ENCODE results near the gene OR1D5.
"Not testable (repeated sequence)": the region's sequence is repeated elsewhere in the genome, so short reads cannot be mapped to it uniquely, and the experiment has no call there.

Gene OR1D5

GRCh38 chr17:3063507-3063906 is at the start of gene OR1D5:
Gene OR1D5 (minus strand): TSS chr17:3063607. CDS start chr17:3063607, 0 bp downstream.
- FAIRE-seq; DNase-seq (ENCODE audit: insufficient read length, low spot score): not testable (repeated sequence)

- no peak for DNase-seq (ENCODE audit: insufficient read length, low spot score)
- no peak for TF ChIP-seq POLR2A (IDR thresholded peaks at IDR 0.05; ENCODE audit: low read depth, low read length)
- FAIRE-seq: no peak
Measured at GRCh38 chr17:3104322-3104721, 40.9 kb upstream of the OR1D5 start, which contains the start of gene OR1D2. Gene OR1D2 (minus strand): TSS chr17:3104422. CDS start chr17:3092996, 11,426 bp downstream.

- not testable (repeated sequence) for DNase-seq (ENCODE audit: insufficient read length, low spot score); FAIRE-seq
Measured at GRCh38 chr17:3073850-3074249, 10.4 kb upstream of the OR1D5 start.

- not testable (repeated sequence) for FAIRE-seq; DNase-seq (ENCODE audit: insufficient read length, low spot score)
Measured at GRCh38 chr17:3065192-3065591, 1.8 kb upstream of the OR1D5 start.

- DNase-seq (ENCODE audit: insufficient read length, low spot score); FAIRE-seq: not testable (repeated sequence)
Measured at GRCh38 chr17:3062824-3063377, 506 bp downstream of the OR1D5 start.

GRCh38 chr17:3054868-3055267 is 8.5 kb downstream of the OR1D5 start:
- not testable (repeated sequence) for FAIRE-seq; DNase-seq (ENCODE audit: insufficient read length, low spot score)

- no peak for TF ChIP-seq POLR2A (IDR thresholded peaks at IDR 0.05; ENCODE audit: low read depth, low read length)
- DNase-seq (ENCODE audit: insufficient read length, low spot score): no peak
- FAIRE-seq: no peak
Measured at GRCh38 chr17:3049705-3050295, 13.6 kb downstream of the OR1D5 start.

GRCh38 chr17:3048727-3049471 is 14.5 kb downstream of the OR1D5 start:
- peak; percentile 59; the same call in 1 of the 2 replicates for TF ChIP-seq POLR2A (IDR thresholded peaks at IDR 0.05; ENCODE audit: low read depth, low read length)
- FAIRE-seq (peak; percentile 75), DNase-seq (ENCODE audit: insufficient read length, low spot score) (peak; percentile 88)

- FAIRE-seq: no peak
- no peak for DNase-seq (ENCODE audit: insufficient read length, low spot score)
- TF ChIP-seq POLR2A (IDR thresholded peaks at IDR 0.05; ENCODE audit: low read depth, low read length): no peak
Measured at GRCh38 chr17:3046753-3047152, 16.7 kb downstream of the OR1D5 start.

GRCh38 chr17:3043737-3044365 is 19.6 kb downstream of the OR1D5 start:
- FAIRE-seq (no peak), DNase-seq (ENCODE audit: insufficient read length, low spot score) (no peak)
- no peak for TF ChIP-seq POLR2A (IDR thresholded peaks at IDR 0.05; ENCODE audit: low read depth, low read length)

GRCh38 chr17:3040882-3041281 is 22.5 kb downstream of the OR1D5 start:
- no peak for FAIRE-seq
- no peak for DNase-seq (ENCODE audit: insufficient read length, low spot score)
- no peak for TF ChIP-seq POLR2A (IDR thresholded peaks at IDR 0.05; ENCODE audit: low read depth, low read length)

GRCh38 chr17:3039736-3040135 is 23.7 kb downstream of the OR1D5 start:
- no peak for DNase-seq (ENCODE audit: insufficient read length, low spot score)
- no peak for TF ChIP-seq POLR2A (IDR thresholded peaks at IDR 0.05; ENCODE audit: low read depth, low read length)
- no peak for FAIRE-seq

GRCh38 chr17:3038941-3039340 is 24.5 kb downstream of the OR1D5 start:
- no peak for TF ChIP-seq POLR2A (IDR thresholded peaks at IDR 0.05; ENCODE audit: low read depth, low read length)
- FAIRE-seq (no peak), DNase-seq (ENCODE audit: insufficient read length, low spot score) (no peak)

- FAIRE-seq (no peak), DNase-seq (ENCODE audit: insufficient read length, low spot score) (no peak)
- TF ChIP-seq POLR2A (IDR thresholded peaks at IDR 0.05; ENCODE audit: low read depth, low read length): no peak
Measured at GRCh38 chr17:3037259-3037658, 26.1 kb downstream of the OR1D5 start.

- FAIRE-seq (no peak), DNase-seq (ENCODE audit: insufficient read length, low spot score) (no peak)
- TF ChIP-seq POLR2A (IDR thresholded peaks at IDR 0.05; ENCODE audit: low read depth, low read length): no peak
Measured at GRCh38 chr17:3036800-3037199, 26.6 kb downstream of the OR1D5 start.

Measured in H54 (cell line).